Measurements from ENCODE around the gene MGMT.

The MGMT gene

GRCh38 chr10:129695671-129696070 lies 228.6 kb downstream of the MGMT start:
- no peak for DNase-seq

- no peak for DNase-seq
Measured at GRCh38 chr10:129696636-129697035, 229.6 kb downstream of the MGMT start.

- DNase-seq, result no peak
Measured at GRCh38 chr10:129697463-129698247, 230.6 kb downstream of the MGMT start.

- no peak for DNase-seq
Measured at GRCh38 chr10:129699722-129700340, 232.8 kb downstream of the MGMT start.

GRCh38 chr10:129702605-129703004 lies 235.6 kb downstream of the MGMT start:
- no peak for DNase-seq

GRCh38 chr10:129703287-129704137 lies 236.5 kb downstream of the MGMT start:
- no peak for DNase-seq

GRCh38 chr10:129704225-129704624 lies 237.2 kb downstream of the MGMT start:
- DNase-seq, result no peak

- no peak for DNase-seq
Measured at GRCh38 chr10:129704786-129705525, 237.9 kb downstream of the MGMT start.

GRCh38 chr10:129705676-129706075 lies 238.6 kb downstream of the MGMT start:
- no peak for DNase-seq

- DNase-seq, result no peak
Measured at GRCh38 chr10:129706081-129706480, 239.0 kb downstream of the MGMT start.

- no peak for DNase-seq
Measured at GRCh38 chr10:129706523-129706922, 239.5 kb downstream of the MGMT start.

GRCh38 chr10:129707406-129708388 lies 240.7 kb downstream of the MGMT start:
- no peak for DNase-seq

GRCh38 chr10:129709101-129709500 lies 242.1 kb downstream of the MGMT start:
- no peak for DNase-seq

- no peak for DNase-seq
Measured at GRCh38 chr10:129709627-129710509, 242.8 kb downstream of the MGMT start.

- DNase-seq, result no peak
Measured at GRCh38 chr10:129710510-129710847, 243.4 kb downstream of the MGMT start.

- DNase-seq, result no peak
Measured at GRCh38 chr10:129711291-129711690, 244.2 kb downstream of the MGMT start.

- no peak for DNase-seq
Measured at GRCh38 chr10:129712000-129712399, 245.0 kb downstream of the MGMT start.

- DNase-seq, result no peak
Measured at GRCh38 chr10:129713659-129714265, 246.7 kb downstream of the MGMT start.

GRCh38 chr10:129715805-129716204 lies 248.8 kb downstream of the MGMT start:
- no peak for DNase-seq

GRCh38 chr10:129716211-129716681 lies 249.2 kb downstream of the MGMT start:
- DNase-seq, result peak; percentile 63 to 67

All from inflammatory macrophage treated with lipopolysaccharide for 1 hour (primary cell).